Lower lobe of right lung (tissue), 2 donors: ENCODE measurements around the gene AP1G1. TPM values are rescaled to one million over a fixed set of nuclear protein-coding genes. Genes with fewer than 3 reads are reported as not detected.

Experiments
- ATAC-seq, 2 donors: fragments of 200-7000 bp; cut with Tn5 transposase; one replicate each; pipeline ENCODE4 v1.9.1; 2020 to 2022; ENCODE audit warnings: mild to moderate bottlenecking in 2 of 2, moderate library complexity in 2 of 2
- DNase-seq: peaks from one replicate; pipeline ENCODE4 v3.0.0-alpha.2; 2020
- H3K27ac ChIP-seq: fragments of 200-600 bp; one replicate; pipeline ENCODE4 v1.8.0; 2022
- H3K27me3 ChIP-seq: fragments of 200-600 bp; one replicate; pipeline ENCODE4 v1.8.0; 2022; ENCODE audit warnings: low read depth
- H3K36me3 ChIP-seq: fragments of 200-600 bp; one replicate; pipeline ENCODE4 v1.8.0; 2022; ENCODE audit warnings: mild to moderate bottlenecking
- H3K4me1 ChIP-seq: fragments of 200-600 bp; one replicate; pipeline ENCODE4 v1.8.0; 2022
- H3K4me3 ChIP-seq: fragments of 200-600 bp; one replicate; pipeline ENCODE4 v1.8.0; 2022; ENCODE audit warnings: mild to moderate bottlenecking
- H3K9me3 ChIP-seq: fragments of 200-600 bp; one replicate; pipeline ENCODE4 v1.8.0; 2022
- CTCF ChIP-seq: fragments of 200-600 bp; IDR thresholded peaks from one replicate; pipeline ENCODE4 v1.8.0; 2022; ENCODE audit warnings: antibody characterized with exemption, mild to moderate bottlenecking
- intact Hi-C: fragments of 100-400 bp; cut with DNase I; formaldehyde crosslinking; loops from one replicate; pipeline ENCODE4 v1.11.0; 2022
- total RNA-seq: library from RNA; stranded (reverse); fragmentation: NEBNext Ultra II Directional; extraction: Animal tissue kit (Norgen Biotek cat#: 25700); gene quantifications from one replicate; pipeline ENCODE4 v1.2.1, GENCODE V29; 2021
- donor health status: DM: no; HTN: yes; CAD: no; lungs with severe emphysema.

AP1G1 gene
- total RNA-seq, 1 donor from 2014 or later, result 78.9 TPM

DNA sequence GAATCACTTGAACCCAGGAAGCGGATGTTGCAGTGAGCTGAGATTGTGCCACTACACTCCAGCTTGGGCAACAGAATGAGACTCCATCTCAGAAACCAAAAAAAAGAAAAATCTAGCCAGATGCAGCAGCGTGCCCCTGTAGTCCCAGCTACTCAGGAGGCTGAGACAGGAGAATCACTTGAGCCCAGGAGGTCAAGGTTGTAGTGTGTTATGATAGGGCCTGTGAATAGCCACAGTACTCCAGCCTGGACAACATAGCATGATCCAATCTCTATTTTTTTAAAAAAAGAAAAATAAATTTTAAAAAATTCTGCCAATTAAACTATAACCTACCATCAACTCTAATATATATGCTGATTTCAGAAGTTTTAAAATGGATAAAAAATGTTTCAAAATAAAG, 99.9 kb downstream of the AP1G1 start:
- H3K36me3 ChIP-seq, result peaks cover 4% of the 10 kb centered on the region

DNA sequence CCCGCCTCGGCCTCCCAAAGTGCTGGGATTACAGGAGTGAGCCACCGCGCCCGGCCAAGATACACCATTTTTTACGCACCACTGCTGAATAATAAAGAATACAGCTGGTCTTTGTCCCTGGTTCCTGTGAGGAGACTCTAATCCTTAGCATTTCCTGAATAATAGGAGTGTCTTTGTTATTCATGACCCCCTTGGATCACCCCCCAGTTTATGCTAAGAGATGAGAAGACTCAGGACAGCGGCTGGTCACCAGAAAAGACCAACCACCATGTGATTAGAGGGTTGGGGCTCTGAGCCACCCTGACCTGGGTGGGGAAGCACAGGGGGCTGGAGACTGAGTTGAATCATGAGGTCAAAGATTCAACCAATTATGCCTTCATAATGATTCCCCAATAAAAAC, 101.4 kb downstream of the AP1G1 start:
- no peaks in the 10 kb centered on the region for H3K36me3 ChIP-seq
- H3K4me1 ChIP-seq, result no peaks in the 10 kb centered on the region
- intact Hi-C loops, result no loop called here
- H3K4me3 ChIP-seq, result no peak overlapping the region
- TF ChIP-seq CTCF, result no peak
- H3K9me3 ChIP-seq, result no peaks in the 10 kb centered on the region
- no peaks in the 10 kb centered on the region for H3K27me3 ChIP-seq
- H3K27ac ChIP-seq, result no peak overlapping the region
- no peak for ATAC-seq
- no peak for DNase-seq

More for the DNA sequence above, 99.9 kb downstream of the AP1G1 start:
- DNase-seq, result no peak
- no peak for ATAC-seq
- no peaks in the 10 kb centered on the region for H3K9me3 ChIP-seq
- TF ChIP-seq CTCF, result no peak
- no peaks in the 10 kb centered on the region for H3K4me1 ChIP-seq
- H3K4me3 ChIP-seq, result no peak overlapping the region
- intact Hi-C loops, result no loop called here
- H3K27me3 ChIP-seq, result no peaks in the 10 kb centered on the region
- no peak overlapping the region for H3K27ac ChIP-seq

DNA sequence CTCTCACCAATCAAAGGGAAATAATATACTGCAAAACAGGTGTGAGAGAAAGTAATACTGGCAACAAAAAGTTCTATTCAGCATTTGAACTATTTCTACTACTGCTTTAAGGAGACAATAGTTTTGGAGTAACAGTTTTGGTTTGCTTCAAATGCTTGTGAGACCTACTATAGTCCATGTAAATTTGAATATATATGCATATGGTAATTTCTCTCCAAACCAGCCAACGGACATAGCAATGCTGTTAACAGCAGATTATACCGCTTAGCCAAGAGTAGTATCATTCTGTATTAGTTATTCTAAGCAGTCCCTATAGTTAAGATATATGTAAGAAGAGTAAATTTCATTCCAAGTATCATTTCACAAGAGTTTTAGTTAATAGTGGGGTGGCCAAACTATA, 102.6 kb downstream of the AP1G1 start:
- DNase-seq (no peak), ATAC-seq (no peak)
- Histone ChIP-seq H3K4me1 (no peaks in the 10 kb centered on the region), H3K27me3 (no peaks in the 10 kb centered on the region), H3K36me3 (peaks cover 7% of the 10 kb centered on the region), H3K4me3 (no peak overlapping the region), H3K27ac (no peak overlapping the region), H3K9me3 (no peaks in the 10 kb centered on the region)
- intact Hi-C loops, result no loop called here
- TF ChIP-seq CTCF, result no peak

- H3K27me3 ChIP-seq, result no peaks in the 10 kb centered on the region
- no peak overlapping the region for H3K27ac ChIP-seq
- TF ChIP-seq CTCF, result no peak
- H3K4me3 ChIP-seq, result no peak overlapping the region
- ATAC-seq (no peak), DNase-seq (no peak)
- intact Hi-C loops, result no loop called here
- peaks cover 7% of the 10 kb centered on the region for H3K36me3 ChIP-seq
- no peaks in the 10 kb centered on the region for H3K9me3 ChIP-seq
- H3K4me1 ChIP-seq, result no peaks in the 10 kb centered on the region
Measured at GRCh38 chr16:71703333-71703732, 105.3 kb downstream of the AP1G1 start.

DNA sequence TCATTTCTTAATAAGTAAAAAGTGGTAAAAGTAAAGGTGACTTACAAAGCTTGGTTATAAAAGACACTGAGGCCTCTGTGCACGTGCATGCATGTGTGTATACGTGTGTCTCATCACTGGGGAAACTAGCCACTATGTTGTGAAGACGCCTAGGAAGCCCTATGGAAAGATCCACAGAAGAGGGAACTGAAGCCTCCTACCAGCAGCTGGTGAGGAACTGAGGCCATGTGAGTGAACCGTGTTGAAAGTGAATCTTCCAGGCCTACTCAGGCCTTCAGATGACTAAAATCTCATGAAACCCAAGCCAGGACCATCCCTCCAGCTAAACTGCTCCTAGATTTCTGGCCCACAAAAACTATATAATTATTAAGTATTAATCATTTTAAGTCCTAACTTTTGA, 107.8 kb downstream of the AP1G1 start:
- no peak overlapping the region for H3K4me3 ChIP-seq
- DNase-seq (no peak), ATAC-seq (peak in 1 of 2 donors; percentile 66)
- H3K9me3 ChIP-seq, result no peaks in the 10 kb centered on the region
- H3K27ac ChIP-seq, result no peak overlapping the region
- H3K36me3 ChIP-seq, result peaks cover 7% of the 10 kb centered on the region
- intact Hi-C loops, result no loop called here
- H3K4me1 ChIP-seq, result no peaks in the 10 kb centered on the region
- TF ChIP-seq CTCF, result no peak
- H3K27me3 ChIP-seq, result no peaks in the 10 kb centered on the region

- ATAC-seq (no peak), DNase-seq (no peak)
- Histone ChIP-seq H3K4me1 (no peaks in the 10 kb centered on the region), H3K27ac (no peak overlapping the region), H3K9me3 (no peaks in the 10 kb centered on the region), H3K36me3 (peaks cover 7% of the 10 kb centered on the region), H3K4me3 (no peak overlapping the region), H3K27me3 (no peaks in the 10 kb centered on the region)
- intact Hi-C loops, result no loop called here
- TF ChIP-seq CTCF, result no peak
Measured at GRCh38 chr16:71698491-71698890, 110.1 kb downstream of the AP1G1 start.
